Upper lobe of left lung (tissue), 4 donors: ENCODE measurements around the gene ACER1.

ENCODE experiments used
- EP300 ChIP-seq, 4 donors: sonication (generic); formaldehyde crosslinking; IDR thresholded peaks; one replicate each; pipeline ENCODE4 v1.5.1; 2017; ENCODE audit warnings: antibody characterized with exemption in 4 of 4, control low read depth in 2 of 4
- POLR2A ChIP-seq, 4 donors: fragments of 450-650 bp; IDR thresholded peaks; one replicate each; pipeline ENCODE4 v1.5.1; 2016 to 2017; ENCODE audit warnings: antibody characterized with exemption in 4 of 4, mild to moderate bottlenecking in 2 of 4
- POLR2AphosphoS5 ChIP-seq, 2 donors: sonication (generic); formaldehyde crosslinking; IDR thresholded peaks; one replicate each; pipeline ENCODE4 v1.5.1; 2017; ENCODE audit warnings: antibody characterized with exemption in 2 of 2
- TF ChIP-seq, protein P1 (sequence below), 6 experiments: fragments of 450-650 bp in 4 of 6; fragments of 200-600 bp in 2 of 6; sonication (generic) in 2 of 6; IDR thresholded peaks; one replicate each; pipeline ENCODE4 v1.5.1; 2016 to 2019; ENCODE audit warnings: antibody characterized with exemption in 6 of 6

DNA sequence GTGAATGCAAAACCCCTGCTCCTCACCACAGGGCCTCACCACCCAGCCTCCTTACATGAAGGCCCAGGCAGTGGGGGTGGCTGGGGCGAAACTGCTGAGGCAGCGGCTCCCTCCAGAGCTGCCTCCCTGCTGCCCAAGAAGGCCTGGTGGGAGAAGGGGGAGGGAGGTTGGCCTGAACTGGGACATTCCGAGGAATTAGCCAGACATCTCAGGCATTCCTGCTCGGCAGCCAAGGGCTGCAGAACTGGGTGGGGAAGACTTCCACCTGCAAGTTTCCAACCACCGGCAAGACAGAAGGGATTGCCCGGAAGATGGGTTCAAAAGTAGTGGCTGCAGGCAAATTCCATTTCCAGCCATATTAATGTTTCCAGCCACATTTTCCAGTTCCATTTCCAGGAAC is 44.6 kb upstream of the ACER1 start:
- TF ChIP-seq POLR2A (IDR thresholded peaks at IDR 0.05) (no peak), POLR2AphosphoS5 (IDR thresholded peaks at IDR 0.05) (no peak), EP300 (IDR thresholded peaks at IDR 0.05) (no peak)
- TF ChIP-seq, protein P1, sequence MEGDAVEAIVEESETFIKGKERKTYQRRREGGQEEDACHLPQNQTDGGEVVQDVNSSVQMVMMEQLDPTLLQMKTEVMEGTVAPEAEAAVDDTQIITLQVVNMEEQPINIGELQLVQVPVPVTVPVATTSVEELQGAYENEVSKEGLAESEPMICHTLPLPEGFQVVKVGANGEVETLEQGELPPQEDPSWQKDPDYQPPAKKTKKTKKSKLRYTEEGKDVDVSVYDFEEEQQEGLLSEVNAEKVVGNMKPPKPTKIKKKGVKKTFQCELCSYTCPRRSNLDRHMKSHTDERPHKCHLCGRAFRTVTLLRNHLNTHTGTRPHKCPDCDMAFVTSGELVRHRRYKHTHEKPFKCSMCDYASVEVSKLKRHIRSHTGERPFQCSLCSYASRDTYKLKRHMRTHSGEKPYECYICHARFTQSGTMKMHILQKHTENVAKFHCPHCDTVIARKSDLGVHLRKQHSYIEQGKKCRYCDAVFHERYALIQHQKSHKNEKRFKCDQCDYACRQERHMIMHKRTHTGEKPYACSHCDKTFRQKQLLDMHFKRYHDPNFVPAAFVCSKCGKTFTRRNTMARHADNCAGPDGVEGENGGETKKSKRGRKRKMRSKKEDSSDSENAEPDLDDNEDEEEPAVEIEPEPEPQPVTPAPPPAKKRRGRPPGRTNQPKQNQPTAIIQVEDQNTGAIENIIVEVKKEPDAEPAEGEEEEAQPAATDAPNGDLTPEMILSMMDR (IDR thresholded peaks at IDR 0.05): no peak
